Measurements from ENCODE around the gene C9orf50.

DNA sequence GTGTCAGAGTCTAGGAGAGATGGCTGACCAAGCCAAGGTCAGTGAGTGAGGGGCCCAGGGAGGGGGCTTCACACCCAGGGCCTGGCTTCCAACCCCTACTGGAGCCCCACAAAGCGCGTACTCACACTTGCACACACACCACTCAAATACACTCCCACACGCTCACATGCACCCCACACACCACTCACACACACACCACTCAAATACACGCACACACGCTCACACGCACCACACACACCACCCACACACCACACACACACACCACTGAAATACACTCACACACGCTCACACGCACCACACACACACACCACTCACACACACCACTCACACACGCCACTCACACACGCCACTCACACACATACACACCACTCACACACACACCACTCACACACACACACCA, 26.7 kb upstream of the C9orf50 start:
- TF ChIP-seq GATA2 (IDR thresholded peaks at IDR 0.05; ENCODE audit: low read depth, low read length) (no peak), GATA3 (IDR thresholded peaks at IDR 0.05; ENCODE audit: low read depth, low read length) (no peak)
